HCT116 (cell line): Measurements from ENCODE around the gene MARCHF6.

ENCODE experiments used
- ATF3 ChIP-seq: IDR thresholded peaks from 2 replicates; pipeline ENCODE4 v1.6.1; 2012
- EZH2 ChIP-seq: fragments of 200-600 bp; sonication (generic); IDR thresholded peaks from 2 replicates; pipeline ENCODE4 v1.6.1; 2017; ENCODE audit warnings: antibody characterized with exemption, mixed run types
- EZH2phosphoT487 ChIP-seq: fragments of 200-600 bp; IDR thresholded peaks from 2 replicates; pipeline ENCODE4 v1.6.1; 2018; ENCODE audit warnings: antibody characterized with exemption, borderline replicate concordance
- FOSL1 ChIP-seq: IDR thresholded peaks from 2 replicates; pipeline ENCODE4 v1.6.1; 2012; ENCODE audit warnings: low read depth
- JUND ChIP-seq: IDR thresholded peaks from 2 replicates; pipeline ENCODE4 v1.6.1; 2012
- POLR2A ChIP-seq: IDR thresholded peaks from 2 replicates; pipeline ENCODE4 v1.7.0; 2011; ENCODE audit warnings: borderline replicate concordance; ENCODE audit not compliant: insufficient read depth, insufficient read length; ENCODE audit errors: extremely low read depth
- POLR2AphosphoS5 ChIP-seq: IDR thresholded peaks from 2 replicates; pipeline ENCODE4 v1.6.1; 2011; ENCODE audit warnings: mild to moderate bottlenecking, low read depth, low read length, moderate library complexity
- RAD21 ChIP-seq: IDR thresholded peaks from 2 replicates; pipeline ENCODE4 v1.6.1; 2012; ENCODE audit warnings: low read depth, mild to moderate bottlenecking
- REST ChIP-seq: IDR thresholded peaks from 2 replicates; pipeline ENCODE4 v1.6.1; 2012; ENCODE audit warnings: low read depth
- TF ChIP-seq, protein P1 (sequence below): IDR thresholded peaks from 2 replicates; pipeline ENCODE4 v1.6.1; 2012
- TF ChIP-seq, protein P2 (sequence below), 3 experiments: fragments of 200-600 bp in 1 of 3; sonication (generic) in 1 of 3; IDR thresholded peaks in 2 of 3; conservative IDR thresholded peaks in 1 of 3; 2 replicates each; pipeline ENCODE4 v1.5.1; 2012 to 2017; ENCODE audit warnings: low read depth in 2 of 3, low read length in 2 of 3, antibody characterized with exemption in 1 of 3, borderline replicate concordance in 1 of 3, control low read depth in 1 of 3, mild to moderate bottlenecking in 1 of 3, mixed read lengths in 1 of 3, mixed run types in 1 of 3, moderate library complexity in 1 of 3; ENCODE audit not compliant: insufficient read depth in 1 of 3

DNA sequence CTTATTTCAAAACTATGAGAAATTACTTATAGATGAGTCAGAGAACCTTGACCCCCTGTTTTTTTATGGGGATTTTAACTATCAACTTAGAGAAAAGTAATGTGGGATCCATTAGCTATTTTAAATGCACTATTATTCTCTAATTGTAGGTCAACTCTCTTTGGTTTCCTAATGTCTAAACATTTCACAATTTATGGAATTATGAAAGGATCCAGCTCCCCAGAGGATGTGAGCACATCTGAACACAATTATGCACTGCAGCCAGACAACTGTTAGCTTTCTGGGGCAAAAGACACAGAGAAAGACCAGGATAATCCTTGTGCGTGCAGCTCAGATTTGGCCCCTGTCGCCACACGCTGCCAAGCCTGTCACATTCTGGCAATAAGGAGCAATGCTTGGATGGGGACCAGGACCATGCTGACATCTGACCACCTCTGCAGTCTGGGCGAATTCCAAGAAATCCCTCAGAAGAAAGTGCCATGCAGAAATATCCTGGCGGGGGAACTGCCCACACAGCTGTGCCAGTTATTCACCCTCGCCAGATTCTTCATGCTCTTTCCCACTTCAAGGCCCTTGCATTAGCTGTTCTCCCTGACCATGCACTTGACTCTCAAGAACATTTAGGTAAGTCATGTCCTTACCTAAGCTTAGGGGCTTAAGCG is 23.5 kb upstream of the MARCHF6 start:
- TF ChIP-seq, protein P1, sequence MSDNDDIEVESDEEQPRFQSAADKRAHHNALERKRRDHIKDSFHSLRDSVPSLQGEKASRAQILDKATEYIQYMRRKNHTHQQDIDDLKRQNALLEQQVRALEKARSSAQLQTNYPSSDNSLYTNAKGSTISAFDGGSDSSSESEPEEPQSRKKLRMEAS: no peak
- TF ChIP-seq POLR2A (no peak), POLR2AphosphoS5 (no peak), JUND (no peak), ATF3 (no peak), REST (no peak), EZH2 (no peak), RAD21 (no peak), FOSL1 (no peak), EZH2phosphoT487 (no peak)
- TF ChIP-seq, protein P2, sequence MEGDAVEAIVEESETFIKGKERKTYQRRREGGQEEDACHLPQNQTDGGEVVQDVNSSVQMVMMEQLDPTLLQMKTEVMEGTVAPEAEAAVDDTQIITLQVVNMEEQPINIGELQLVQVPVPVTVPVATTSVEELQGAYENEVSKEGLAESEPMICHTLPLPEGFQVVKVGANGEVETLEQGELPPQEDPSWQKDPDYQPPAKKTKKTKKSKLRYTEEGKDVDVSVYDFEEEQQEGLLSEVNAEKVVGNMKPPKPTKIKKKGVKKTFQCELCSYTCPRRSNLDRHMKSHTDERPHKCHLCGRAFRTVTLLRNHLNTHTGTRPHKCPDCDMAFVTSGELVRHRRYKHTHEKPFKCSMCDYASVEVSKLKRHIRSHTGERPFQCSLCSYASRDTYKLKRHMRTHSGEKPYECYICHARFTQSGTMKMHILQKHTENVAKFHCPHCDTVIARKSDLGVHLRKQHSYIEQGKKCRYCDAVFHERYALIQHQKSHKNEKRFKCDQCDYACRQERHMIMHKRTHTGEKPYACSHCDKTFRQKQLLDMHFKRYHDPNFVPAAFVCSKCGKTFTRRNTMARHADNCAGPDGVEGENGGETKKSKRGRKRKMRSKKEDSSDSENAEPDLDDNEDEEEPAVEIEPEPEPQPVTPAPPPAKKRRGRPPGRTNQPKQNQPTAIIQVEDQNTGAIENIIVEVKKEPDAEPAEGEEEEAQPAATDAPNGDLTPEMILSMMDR (IDR thresholded peaks at IDR 0.05 in 2 of 3, conservative IDR thresholded peaks at IDR 0.05 in 1 of 3; ENCODE audit: borderline replicate concordance in 1 of 3, insufficient read depth in 1 of 3, low read depth in 2 of 3, low read length in 2 of 3): no peak
